GM10847 (cell line): ENCODE measurements around the gene RABGAP1.

ENCODE experiments used
- POLR2A ChIP-seq: IDR thresholded peaks from 2 replicates; pipeline ENCODE4 v1.6.1; 2011; ENCODE audit not compliant: insufficient read length; ENCODE audit errors: extremely low read depth

RABGAP1 gene

DNA sequence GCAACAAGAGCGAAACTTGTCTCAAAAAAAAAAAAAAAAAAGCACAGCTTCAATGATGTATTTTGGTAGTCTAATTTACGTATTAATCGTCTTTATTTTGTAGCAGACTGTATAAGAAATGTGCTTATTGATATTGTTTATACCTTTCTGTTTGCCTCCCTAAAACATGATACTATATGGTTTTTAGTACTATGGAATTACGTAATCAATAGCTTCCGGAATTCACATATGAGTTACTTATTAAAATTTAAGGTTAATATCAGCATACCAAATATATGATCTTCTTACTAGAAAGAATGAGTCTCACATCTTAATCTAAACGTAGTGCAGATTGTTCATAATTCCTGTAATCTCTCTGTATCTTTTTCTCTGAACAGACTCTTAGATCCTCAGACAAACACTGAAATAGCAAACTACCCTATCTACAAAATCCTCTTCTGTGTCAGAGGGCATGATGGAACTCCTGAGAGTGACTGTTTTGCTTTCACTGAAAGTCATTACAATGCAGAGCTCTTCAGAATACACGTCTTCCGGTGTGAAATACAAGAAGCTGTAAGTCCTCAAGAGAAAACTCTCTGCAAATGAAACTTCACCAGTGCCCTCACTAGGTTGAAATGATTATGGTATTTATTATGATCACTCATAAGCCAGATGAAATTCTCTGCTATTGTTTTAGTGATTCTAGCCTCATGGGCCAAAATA is 48.3 kb downstream of the RABGAP1 start:
- TF ChIP-seq POLR2A, result no peak

DNA sequence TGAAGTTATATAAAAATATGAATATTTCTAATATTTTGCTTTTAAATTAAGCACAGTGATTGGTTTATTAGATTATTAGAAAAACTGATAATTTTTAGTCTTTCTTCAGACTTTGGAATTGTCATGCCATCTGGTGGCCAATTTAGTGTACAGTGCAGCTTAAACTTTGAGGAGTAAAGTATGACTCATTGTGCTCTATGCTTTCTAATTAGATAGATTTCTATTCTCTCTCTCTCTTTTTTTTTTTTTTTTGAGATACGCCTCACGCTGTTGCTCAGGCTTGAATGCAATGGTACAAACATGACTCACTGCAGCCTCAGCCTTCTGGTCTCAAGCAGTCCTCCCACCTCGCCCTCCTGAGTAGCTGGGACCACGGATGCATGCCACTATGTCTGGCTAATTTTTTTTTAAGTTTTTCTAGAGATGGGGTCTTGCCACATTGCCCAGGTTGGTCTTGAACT is 50.6 kb downstream of the RABGAP1 start:
- TF ChIP-seq POLR2A, result no peak

DNA sequence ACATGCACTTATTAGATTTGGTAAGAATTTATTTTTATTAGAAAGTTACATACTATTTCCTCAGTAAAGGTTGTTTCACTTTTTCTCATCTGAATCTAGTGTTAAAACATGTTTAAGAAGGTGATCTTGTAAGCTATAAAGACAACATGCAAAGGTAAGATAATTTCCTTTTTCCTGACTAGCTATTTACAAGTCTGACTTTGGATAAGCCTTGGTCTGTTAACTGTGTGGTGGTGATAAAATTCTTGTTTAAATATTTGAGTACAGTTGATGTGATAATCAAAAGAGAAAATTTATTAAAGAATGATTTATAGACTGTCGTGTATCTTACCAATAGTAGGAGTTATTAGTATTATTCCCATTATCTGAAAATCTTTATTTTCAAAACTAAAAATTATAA is 55.8 kb downstream of the RABGAP1 start:
- no peak for TF ChIP-seq POLR2A

DNA sequence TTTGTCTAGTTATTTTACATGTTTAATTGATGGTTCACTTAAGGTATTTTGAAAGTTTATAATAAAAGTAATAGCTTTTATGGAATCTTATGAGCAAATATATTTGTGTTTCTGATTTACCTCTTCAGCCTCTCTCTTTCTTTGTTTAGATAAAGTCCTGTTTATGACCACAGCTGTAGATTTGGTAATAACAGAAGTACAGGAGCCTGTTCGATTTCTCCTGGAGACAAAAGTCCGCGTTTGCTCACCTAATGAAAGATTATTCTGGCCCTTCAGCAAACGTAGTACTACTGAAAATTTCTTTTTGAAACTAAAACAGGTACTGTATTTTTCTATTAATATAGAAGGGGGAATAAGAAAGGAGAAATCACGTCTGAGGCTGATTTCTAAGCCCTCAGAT is 57.6 kb downstream of the RABGAP1 start:
- TF ChIP-seq POLR2A, result no peak

DNA sequence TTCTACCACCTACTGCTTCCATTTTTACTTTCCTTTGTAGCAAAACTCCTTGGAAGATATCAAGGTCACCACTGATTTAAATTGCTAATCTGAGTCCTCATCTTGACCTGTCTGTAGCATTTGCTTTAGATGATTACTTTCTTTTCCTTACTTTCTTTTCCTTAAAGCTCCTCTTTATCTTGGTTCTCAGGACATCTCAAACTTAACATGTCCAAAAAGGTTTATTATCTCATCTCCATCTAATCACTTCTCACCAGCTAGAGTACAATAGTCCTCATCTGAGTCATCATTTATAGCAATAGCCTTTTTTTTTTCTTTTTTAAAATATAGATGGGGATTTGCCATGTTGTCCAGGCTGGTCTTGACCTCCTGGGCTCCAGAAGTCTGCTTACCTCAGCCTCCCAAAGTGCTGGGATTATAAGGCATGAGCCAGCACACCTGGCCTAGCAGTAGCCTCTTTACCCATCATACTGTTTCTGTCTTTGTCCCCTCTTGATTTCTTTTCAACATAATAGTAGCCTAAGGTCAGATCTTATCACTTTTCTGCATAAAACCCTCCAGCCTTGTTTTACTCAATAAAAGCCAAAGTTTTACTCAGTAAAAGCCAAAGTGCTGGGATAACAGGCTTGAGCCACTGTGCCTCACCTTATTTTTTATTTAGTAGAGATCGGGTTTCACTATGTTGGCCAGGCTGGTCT is 59.7 kb downstream of the RABGAP1 start:
- no peak for TF ChIP-seq POLR2A

DNA sequence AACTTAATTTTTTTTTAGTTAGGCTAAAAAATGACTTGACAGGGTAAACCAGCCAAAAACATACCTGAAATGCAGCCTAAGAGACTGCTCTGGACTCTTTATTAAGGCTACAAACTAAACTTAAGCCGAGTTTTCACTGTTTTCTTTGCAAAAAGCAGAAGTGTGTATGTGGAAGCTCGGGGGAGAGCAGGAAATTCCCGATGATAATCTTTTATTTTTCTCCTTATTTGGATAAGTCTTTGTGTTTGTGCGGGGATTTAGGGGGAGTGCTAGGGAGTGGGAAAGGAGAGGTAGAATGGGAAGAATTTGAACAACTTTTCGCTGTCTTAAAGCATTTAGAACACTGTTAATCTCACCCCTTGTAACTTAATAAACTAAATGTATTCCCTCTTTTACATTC is 61.9 kb downstream of the RABGAP1 start:
- TF ChIP-seq POLR2A, result no peak

DNA sequence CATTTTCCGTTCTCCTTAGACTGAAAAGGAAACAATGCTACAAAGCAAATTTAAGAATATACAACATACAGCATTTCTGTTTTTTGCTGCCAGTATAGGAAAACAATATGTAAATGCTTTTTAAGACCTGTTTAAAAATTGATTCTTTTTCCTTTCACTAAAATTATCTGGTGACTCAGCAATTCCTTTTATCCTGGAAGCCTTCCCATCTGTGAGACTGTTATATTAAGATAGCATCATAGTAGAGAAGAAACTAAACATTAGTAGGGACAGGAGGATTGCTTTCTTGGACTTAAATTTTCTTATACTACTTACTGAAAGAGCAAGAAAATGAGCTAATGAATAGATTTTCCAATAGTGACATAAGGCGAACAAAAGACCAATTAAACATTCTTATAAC is 62.6 kb downstream of the RABGAP1 start:
- no peak for TF ChIP-seq POLR2A

DNA sequence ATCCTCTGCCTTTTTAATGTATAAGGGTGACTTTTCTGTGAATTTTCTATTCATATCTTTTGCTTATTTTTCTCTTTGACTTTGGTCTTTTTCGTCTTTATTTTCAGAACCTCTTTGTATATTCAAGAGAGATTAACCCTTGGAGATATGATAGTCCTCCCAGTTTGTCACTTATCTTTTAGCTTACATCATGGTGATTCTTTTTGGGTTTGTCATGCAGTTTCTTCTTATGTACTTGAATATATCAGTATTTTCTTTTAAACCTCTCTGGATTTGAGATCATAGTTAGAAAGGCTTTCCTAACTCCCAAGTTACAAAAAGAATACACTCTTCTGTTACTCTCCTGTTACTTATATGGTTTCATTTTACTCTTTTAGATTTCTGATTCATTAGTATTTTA is 65.1 kb downstream of the RABGAP1 start:
- TF ChIP-seq POLR2A, result no peak

DNA sequence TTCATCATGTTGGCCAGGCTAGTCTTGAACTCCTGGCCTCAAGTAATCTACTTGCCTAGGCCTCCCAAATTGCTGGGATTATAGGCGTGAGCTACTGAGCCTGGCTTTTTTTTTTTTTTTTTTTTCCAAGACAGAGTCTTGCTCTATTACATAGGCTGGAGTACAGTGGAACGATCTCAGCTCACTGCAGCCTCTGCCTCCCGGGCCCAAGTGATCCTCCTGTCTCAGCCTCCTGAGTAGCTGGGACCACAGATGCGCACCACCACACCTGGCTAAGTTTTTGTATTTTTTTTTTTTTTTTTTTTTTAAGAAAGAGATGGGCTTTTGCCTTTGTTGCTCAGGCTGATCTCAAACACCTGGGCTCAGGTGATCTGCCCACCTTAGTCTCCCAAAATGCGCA is 66.4 kb downstream of the RABGAP1 start:
- no peak for TF ChIP-seq POLR2A

DNA sequence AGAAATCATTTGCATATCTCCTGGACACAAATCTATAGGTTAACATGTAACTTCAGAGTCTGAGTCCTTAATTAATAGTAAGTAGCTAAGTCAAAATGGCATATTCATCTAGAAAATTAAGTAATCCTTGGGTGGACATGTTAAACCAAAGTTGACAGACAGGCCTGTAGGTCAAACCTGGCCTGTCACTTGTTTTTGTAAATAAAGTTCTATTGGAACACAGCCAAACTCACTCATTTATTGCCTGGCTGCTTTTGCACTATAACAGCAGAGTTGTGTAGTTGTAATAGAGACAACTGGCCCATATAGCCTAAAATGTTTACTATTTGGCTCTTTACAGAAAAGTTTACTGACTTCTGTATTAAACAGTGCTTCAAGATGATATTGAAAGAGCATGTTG is 68.1 kb downstream of the RABGAP1 start:
- no peak for TF ChIP-seq POLR2A

DNA sequence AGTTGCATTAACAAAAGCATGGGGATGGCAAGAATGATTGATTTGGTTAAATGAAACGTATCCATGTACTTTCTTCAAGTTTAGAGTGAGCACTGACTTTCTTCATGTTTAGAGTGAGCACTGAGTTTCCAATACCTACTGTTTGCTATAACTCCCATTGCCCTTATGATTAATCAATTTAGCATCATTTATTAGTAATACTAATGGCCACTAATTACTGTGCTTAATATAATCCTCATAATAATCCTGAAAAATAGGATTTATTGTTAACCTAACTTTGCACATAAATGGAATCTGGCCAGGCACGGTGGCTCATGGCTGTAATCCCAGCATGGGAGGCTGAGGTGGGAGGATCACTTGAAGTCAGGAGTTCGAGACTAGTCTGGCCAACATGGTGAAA is 70.6 kb downstream of the RABGAP1 start:
- no peak for TF ChIP-seq POLR2A

DNA sequence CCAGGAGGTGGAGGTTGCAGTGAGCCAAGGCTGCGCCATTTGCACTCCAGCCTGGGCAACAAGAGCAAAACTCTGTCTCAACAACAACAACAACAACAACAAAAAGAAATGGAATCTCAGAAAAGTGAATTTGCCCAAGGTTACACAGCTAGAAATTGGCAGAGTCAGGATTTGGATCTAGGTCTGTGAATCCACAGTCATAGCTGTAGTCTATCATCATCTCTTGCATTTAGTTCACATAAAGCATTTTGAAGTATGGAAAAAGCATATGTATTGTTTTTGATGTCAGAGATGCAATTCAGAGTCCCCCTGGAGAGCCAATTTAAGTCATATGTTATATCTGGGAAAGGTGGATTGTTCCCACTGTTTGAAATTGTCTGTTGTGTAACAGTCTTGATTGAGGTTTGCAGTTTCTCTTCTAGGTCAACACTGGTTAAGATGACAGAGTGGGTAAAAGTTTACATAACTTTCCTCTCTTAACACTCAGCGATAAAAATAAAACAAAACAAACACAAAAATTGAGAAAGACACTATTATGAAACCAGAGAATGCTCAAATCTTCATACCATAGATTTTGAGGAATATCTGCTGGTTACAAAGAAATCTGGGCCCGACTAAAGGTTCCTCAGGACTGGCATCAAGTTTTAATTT is 71.2 kb downstream of the RABGAP1 start:
- no peak for TF ChIP-seq POLR2A

DNA sequence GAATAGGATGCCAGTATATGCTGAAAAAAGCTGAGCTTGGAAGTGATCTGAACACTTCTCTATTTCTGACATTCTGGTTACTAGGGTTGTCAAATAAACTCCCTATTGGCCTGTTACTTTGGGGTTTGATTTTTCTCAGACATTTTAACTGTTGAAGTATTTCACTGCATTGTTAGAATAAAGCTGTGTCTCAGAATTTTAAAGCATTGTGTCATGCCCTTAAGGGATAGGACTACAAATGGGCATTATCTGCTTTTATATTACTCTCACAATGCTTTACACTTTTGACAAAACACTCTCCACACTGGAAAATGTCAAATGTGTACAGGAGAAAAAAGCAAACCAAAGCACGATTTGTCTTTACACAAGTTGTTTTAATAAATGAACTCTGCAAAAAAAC is 75.8 kb downstream of the RABGAP1 start:
- TF ChIP-seq POLR2A, result no peak

DNA sequence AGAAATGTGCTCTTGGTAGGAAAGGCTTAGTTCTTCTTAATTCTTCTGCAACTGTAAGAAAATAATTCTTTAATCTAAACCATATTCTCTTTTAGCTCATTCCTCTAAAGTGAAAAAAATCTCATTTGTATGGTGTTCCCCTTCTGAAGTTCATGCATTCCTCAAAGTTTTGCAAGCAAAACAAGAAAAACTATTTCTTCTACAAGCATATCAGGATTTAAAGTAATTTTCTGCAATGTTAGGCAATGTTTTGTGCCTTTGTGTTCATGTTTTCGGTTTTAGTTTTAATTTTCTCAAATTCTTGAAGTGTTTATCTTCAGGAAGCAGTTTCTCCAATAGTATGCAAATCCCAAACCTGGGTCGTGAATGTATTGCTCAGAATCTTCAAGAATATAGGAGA is 80.0 kb downstream of the RABGAP1 start:
- TF ChIP-seq POLR2A, result no peak

DNA sequence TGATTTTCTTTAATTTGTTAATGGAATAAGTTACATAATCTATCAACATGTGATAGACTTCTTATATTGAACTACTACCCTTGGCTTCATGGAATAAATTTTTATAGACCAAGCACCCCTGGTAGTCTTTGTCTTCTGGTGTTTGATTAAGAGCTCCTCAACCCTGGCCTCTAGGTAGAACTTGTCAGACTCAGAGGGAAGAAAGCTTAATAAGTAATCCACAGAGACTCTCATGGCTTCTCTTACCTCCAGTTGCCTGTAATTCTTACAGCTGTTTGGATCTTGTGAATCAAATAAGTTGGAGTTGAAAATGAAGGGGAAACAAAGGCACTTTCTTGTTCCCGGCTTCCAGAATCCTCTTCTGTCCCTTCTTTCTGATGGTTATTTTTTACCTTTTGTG is 85.6 kb downstream of the RABGAP1 start:
- TF ChIP-seq POLR2A, result no peak

DNA sequence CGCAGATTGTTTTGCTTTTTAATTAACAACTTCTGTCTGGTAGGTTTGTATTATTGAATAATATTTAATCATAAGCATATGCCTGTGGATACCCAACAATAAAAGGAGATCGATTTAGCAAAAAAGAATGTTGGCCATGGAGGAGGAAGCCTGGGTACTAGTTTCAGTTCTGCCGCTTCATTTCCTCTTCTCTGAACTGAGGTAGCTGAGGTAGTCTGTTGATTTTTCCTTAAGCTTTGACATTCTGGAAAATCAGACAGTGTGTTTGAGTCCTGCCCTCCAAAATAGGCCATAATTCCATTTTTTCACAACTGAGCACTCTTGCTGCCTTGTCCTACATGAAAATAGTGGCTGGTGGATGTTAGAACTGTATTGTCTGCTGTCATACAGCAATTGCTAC is 86.7 kb downstream of the RABGAP1 start:
- no peak for TF ChIP-seq POLR2A
